Measurements from ENCODE around the gene CHRNA1. TPM values are rescaled to one million over a fixed set of nuclear protein-coding genes. Genes with fewer than 3 reads are reported as not detected.

Gene CHRNA1
- total RNA-seq, 1 donor from 2014 or later = 0.41 TPM

DNA sequence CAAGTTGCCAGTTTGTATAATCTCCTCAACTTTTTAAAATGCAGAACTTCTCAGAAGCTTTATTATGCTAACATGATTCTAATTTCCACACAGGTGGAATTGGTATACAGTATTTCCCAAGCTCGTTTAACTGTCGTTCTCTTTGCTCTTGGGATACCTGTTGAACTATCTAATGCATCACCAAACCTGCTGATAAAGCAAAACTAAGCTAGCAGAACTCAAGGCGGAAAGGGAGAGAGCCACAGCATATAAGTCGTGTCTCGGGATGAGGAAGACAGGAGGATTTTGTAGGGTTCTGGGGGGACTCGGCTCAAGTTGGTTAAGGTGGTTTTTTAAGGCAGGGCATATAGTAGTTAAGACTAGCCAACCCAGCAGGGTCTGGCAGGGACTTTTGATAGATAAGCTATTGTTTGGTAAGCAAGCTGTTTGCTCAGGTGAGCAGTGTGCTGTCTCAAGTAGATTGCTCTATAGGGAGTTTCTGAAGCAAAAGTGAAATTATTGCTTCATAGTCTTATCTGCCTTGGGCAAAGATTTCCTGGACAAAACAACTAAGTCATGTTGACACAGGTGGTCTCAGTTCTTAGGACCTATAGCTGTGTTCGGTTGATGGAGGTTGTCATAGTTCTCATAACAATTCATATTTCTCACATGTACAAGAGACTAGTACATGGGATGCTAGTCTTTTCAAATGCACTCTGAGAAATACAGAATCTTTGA is 28.2 kb upstream of the CHRNA1 start:
- Mint-ChIP-seq H3K36me3 (ENCODE audit: low read depth, unreplicated experiment) (no peaks in the 10 kb centered on the region), H3K27me3 (ENCODE audit: unreplicated experiment) (no peaks in the 10 kb centered on the region), H3K4me3 (ENCODE audit: unreplicated experiment) (no peak overlapping the region), H3K9me3 (ENCODE audit: unreplicated experiment) (no peaks in the 10 kb centered on the region), H3K27ac (ENCODE audit: unreplicated experiment) (no peak overlapping the region), H3K4me1 (ENCODE audit: unreplicated experiment) (peaks cover 17% of the 10 kb centered on the region)
- no peak for DNase-seq (ENCODE audit: low spot score)
- TF ChIP-seq, protein P1, sequence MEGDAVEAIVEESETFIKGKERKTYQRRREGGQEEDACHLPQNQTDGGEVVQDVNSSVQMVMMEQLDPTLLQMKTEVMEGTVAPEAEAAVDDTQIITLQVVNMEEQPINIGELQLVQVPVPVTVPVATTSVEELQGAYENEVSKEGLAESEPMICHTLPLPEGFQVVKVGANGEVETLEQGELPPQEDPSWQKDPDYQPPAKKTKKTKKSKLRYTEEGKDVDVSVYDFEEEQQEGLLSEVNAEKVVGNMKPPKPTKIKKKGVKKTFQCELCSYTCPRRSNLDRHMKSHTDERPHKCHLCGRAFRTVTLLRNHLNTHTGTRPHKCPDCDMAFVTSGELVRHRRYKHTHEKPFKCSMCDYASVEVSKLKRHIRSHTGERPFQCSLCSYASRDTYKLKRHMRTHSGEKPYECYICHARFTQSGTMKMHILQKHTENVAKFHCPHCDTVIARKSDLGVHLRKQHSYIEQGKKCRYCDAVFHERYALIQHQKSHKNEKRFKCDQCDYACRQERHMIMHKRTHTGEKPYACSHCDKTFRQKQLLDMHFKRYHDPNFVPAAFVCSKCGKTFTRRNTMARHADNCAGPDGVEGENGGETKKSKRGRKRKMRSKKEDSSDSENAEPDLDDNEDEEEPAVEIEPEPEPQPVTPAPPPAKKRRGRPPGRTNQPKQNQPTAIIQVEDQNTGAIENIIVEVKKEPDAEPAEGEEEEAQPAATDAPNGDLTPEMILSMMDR (IDR thresholded peaks at IDR 0.05; ENCODE audit: unreplicated experiment) = no peak

DNA sequence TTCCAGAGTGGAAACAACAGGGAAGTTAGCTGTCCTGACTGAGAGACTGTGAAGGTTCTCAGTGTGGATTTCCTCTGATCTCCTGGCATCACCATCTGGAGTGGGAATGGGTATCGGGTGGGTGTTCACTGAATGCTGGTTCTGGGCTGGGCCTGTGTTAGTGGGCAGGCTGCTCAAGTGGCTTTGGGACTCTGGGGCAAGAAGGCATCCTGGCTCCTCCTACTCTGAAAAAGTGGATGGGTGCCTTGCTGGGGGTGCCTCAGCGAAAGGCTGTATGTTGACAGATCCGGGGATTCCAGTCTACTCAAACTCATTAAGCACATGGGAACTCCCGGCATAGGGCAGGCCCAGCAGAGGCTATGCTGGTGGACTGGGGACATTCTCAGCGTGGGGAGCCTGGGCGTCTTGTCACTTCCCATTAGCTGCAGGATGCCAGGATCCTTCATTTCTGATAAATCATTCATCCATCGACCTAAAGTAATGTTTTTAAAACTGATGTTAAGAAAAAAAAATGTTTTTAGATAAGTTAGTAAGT is 27.5 kb upstream of the CHRNA1 start:
- no peaks in the 10 kb centered on the region for H3K36me3 Mint-ChIP-seq (ENCODE audit: low read depth, unreplicated experiment)
- no peaks in the 10 kb centered on the region for H3K9me3 Mint-ChIP-seq (ENCODE audit: unreplicated experiment)
- no peak for DNase-seq (ENCODE audit: low spot score)
- no peaks in the 10 kb centered on the region for H3K27me3 Mint-ChIP-seq (ENCODE audit: unreplicated experiment)
- no peak overlapping the region for H3K4me3 Mint-ChIP-seq (ENCODE audit: unreplicated experiment)
- peaks cover 17% of the 10 kb centered on the region for H3K4me1 Mint-ChIP-seq (ENCODE audit: unreplicated experiment)
- no peak overlapping the region for H3K27ac Mint-ChIP-seq (ENCODE audit: unreplicated experiment)
- TF ChIP-seq, protein P1 (IDR thresholded peaks at IDR 0.05; ENCODE audit: unreplicated experiment) = no peak

DNA sequence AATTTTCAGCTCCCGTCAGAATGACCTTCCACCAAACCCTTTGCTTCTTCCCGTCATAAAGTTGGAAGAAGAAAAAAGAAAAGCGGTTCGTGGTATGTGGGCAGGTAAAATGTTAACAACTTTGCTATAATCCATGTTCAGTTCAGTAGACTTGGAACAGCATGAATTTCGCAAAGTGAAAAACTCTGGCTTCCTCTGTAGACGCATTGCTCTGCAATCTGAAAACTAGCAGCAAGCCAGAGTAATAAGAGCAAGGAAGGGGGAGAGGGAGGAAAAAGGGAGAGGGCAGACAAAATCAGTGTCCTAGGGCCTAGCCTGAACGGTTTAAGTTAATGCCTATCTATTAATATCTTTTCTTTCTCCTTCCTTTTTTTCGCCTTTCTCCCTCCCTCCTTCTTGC is 26.7 kb upstream of the CHRNA1 start:
- Mint-ChIP-seq H3K27ac (ENCODE audit: unreplicated experiment) (no peak overlapping the region), H3K4me3 (ENCODE audit: unreplicated experiment) (no peak overlapping the region), H3K9me3 (ENCODE audit: unreplicated experiment) (no peaks in the 10 kb centered on the region), H3K36me3 (ENCODE audit: low read depth, unreplicated experiment) (no peaks in the 10 kb centered on the region), H3K27me3 (ENCODE audit: unreplicated experiment) (no peaks in the 10 kb centered on the region), H3K4me1 (ENCODE audit: unreplicated experiment) (peaks cover 17% of the 10 kb centered on the region)
- TF ChIP-seq, protein P1 (IDR thresholded peaks at IDR 0.05; ENCODE audit: unreplicated experiment) = no peak
- DNase-seq (ENCODE audit: low spot score) = no peak

DNA sequence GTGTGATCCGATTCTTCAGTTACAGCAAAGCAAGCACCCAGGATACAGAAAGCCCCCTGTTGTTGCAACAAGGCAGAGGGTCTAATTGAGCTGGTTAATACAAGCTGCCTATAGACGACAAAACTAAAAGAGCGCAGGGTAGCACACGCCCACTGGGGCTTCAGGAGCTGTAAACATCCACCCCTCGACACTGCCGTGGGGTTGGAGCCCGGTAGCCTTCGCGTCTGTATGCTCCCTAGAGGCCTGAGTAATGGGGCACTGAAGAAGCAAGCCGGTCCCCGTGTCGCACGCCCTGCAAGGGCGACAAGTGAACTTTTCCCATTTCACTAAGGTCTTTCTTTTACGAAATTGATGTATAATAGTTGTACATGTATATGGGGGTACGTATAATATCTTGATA is 24.7 kb upstream of the CHRNA1 start:
- H3K27ac Mint-ChIP-seq (ENCODE audit: unreplicated experiment) = no peak overlapping the region
- DNase-seq (ENCODE audit: low spot score) = no peak
- peaks cover 17% of the 10 kb centered on the region for H3K4me1 Mint-ChIP-seq (ENCODE audit: unreplicated experiment)
- no peaks in the 10 kb centered on the region for H3K9me3 Mint-ChIP-seq (ENCODE audit: unreplicated experiment)
- H3K36me3 Mint-ChIP-seq (ENCODE audit: low read depth, unreplicated experiment) = no peaks in the 10 kb centered on the region
- TF ChIP-seq, protein P1 (IDR thresholded peaks at IDR 0.05; ENCODE audit: unreplicated experiment) = no peak
- H3K27me3 Mint-ChIP-seq (ENCODE audit: unreplicated experiment) = no peaks in the 10 kb centered on the region
- H3K4me3 Mint-ChIP-seq (ENCODE audit: unreplicated experiment) = no peak overlapping the region

DNA sequence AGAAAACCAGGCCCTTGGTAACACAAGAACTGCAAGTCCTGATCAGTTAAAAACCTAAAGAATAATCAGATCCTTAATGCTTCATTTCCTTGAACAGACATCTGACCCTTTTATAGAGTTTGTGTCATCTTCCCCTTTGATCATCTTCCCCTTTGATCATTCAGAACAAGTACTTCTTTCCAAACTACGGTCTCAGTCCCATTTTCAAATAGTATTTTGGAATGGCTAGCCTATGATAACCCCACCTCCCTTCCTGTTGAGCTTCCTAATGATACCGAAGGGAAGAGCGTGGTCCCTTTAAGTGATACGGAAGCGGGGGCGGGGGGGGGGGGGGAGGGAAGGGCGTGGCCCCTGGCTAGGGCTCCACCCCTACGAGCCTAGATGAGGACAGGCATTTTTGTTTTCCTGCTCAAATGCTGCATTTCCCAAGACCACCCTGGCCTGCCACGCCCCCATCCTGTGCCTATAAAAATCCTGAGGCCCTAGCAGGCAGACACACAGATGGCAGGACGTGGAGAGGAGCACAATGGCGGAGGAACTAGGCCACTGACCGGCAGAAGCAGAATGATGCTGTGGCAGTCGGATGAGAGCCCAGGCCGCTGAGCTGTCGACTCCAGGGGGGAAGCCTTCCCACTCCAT is 24.1 kb upstream of the CHRNA1 start:
- DNase-seq (ENCODE audit: low spot score) = no peak
- H3K27me3 Mint-ChIP-seq (ENCODE audit: unreplicated experiment) = no peaks in the 10 kb centered on the region

More for the DNA sequence above, 24.1 kb upstream of the CHRNA1 start:
- peaks cover 13% of the 10 kb centered on the region for H3K4me1 Mint-ChIP-seq (ENCODE audit: unreplicated experiment)
- no peak overlapping the region for H3K4me3 Mint-ChIP-seq (ENCODE audit: unreplicated experiment)
- no peaks in the 10 kb centered on the region for H3K9me3 Mint-ChIP-seq (ENCODE audit: unreplicated experiment)
- TF ChIP-seq, protein P1 (IDR thresholded peaks at IDR 0.05; ENCODE audit: unreplicated experiment) = no peak
- peak overlapping the region; percentile 32 for H3K27ac Mint-ChIP-seq (ENCODE audit: unreplicated experiment)
- no peaks in the 10 kb centered on the region for H3K36me3 Mint-ChIP-seq (ENCODE audit: low read depth, unreplicated experiment)

All from endothelial cell (in vitro differentiated cells).